ENCODE results near the gene GPNMB. TPM values are rescaled to one million over a fixed set of nuclear protein-coding genes. Genes with fewer than 3 reads are reported as not detected.

The GPNMB gene
- total and polyA plus RNA-seq, 2 of the 13 experiments (the other 11 are each of a cell fraction or from before 2014, with no cell fraction given): 1.1 to 1.6 TPM

DNA sequence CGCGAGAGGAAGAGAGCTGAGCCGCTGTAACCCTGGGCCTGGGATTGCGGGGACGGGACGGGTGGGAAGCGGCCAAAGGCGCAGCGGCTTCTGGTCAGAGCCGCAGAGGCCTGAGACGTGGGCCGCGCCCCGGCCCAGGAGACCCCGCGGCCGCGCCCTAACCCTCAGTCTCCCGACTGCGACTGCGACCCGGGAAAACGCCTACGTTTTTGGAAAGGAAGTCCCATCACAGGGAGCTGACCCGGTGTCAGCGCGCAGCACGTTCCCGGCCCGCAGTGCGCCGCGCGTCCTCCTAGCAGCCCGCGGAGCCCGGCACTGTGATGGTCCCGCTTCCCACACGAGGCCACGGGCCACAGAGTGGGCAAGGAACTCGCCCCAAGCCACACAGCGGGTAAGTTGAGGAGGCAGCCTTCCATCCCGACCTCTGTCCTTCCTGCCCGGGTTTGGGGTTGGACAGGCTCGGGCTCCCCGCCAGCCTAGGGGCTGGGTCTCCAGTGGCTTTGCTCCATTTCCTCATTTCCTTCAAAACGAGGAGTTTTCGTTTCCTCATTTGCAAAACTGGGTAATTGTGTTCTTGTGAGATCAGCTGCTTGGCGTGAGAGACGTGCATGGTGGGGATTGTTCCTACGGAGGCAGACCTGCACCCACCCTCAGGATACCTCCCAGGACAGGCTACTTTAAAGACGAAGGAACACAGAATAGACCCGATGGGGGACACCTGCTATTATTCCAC, 1.2 kb downstream of the GPNMB start (continued):
- TF ChIP-seq, protein P1, sequence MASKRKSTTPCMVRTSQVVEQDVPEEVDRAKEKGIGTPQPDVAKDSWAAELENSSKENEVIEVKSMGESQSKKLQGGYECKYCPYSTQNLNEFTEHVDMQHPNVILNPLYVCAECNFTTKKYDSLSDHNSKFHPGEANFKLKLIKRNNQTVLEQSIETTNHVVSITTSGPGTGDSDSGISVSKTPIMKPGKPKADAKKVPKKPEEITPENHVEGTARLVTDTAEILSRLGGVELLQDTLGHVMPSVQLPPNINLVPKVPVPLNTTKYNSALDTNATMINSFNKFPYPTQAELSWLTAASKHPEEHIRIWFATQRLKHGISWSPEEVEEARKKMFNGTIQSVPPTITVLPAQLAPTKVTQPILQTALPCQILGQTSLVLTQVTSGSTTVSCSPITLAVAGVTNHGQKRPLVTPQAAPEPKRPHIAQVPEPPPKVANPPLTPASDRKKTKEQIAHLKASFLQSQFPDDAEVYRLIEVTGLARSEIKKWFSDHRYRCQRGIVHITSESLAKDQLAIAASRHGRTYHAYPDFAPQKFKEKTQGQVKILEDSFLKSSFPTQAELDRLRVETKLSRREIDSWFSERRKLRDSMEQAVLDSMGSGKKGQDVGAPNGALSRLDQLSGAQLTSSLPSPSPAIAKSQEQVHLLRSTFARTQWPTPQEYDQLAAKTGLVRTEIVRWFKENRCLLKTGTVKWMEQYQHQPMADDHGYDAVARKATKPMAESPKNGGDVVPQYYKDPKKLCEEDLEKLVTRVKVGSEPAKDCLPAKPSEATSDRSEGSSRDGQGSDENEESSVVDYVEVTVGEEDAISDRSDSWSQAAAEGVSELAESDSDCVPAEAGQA (IDR thresholded peaks at IDR 0.05; ENCODE audit: low read depth): no peak
- TF ChIP-seq, protein P1 (CRISPR knock-in tag; IDR thresholded peaks at IDR 0.05; ENCODE audit: borderline replicate concordance): no peak
- TF ChIP-seq EED (CRISPR knock-in tag; IDR thresholded peaks at IDR 0.05) (0 out of 2 replicates have a peak, but pooled peaks have one; percentile 35), SRY (CRISPR knock-in tag; IDR thresholded peaks at IDR 0.05) (no peak), ZBTB42 (CRISPR knock-in tag; IDR thresholded peaks at IDR 0.05) (0 out of 2 replicates have a peak, but pooled peaks have one; percentile 25), ZNF766 (CRISPR knock-in tag; IDR thresholded peaks at IDR 0.05; ENCODE audit: borderline replicate concordance) (no peak), CBFB (CRISPR knock-in tag; IDR thresholded peaks at IDR 0.05) (no peak), ZBTB1 (CRISPR knock-in tag; IDR thresholded peaks at IDR 0.05; ENCODE audit: borderline replicate concordance) (no peak), ELF1 (CRISPR knock-in tag; IDR thresholded peaks at IDR 0.05) (no peak), ZKSCAN5 (CRISPR knock-in tag; IDR thresholded peaks at IDR 0.05) (no peak)
- TF ChIP-seq, protein P2, sequence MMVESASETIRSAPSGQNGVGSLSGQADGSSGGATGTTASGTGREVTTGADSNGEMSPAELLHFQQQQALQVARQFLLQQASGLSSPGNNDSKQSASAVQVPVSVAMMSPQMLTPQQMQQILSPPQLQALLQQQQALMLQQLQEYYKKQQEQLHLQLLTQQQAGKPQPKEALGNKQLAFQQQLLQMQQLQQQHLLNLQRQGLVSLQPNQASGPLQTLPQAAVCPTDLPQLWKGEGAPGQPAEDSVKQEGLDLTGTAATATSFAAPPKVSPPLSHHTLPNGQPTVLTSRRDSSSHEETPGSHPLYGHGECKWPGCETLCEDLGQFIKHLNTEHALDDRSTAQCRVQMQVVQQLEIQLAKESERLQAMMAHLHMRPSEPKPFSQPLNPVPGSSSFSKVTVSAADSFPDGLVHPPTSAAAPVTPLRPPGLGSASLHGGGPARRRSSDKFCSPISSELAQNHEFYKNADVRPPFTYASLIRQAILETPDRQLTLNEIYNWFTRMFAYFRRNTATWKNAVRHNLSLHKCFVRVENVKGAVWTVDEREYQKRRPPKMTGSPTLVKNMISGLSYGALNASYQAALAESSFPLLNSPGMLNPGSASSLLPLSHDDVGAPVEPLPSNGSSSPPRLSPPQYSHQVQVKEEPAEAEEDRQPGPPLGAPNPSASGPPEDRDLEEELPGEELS (CRISPR knock-in tag; IDR thresholded peaks at IDR 0.05): no peak
- TF ChIP-seq, protein P3, sequence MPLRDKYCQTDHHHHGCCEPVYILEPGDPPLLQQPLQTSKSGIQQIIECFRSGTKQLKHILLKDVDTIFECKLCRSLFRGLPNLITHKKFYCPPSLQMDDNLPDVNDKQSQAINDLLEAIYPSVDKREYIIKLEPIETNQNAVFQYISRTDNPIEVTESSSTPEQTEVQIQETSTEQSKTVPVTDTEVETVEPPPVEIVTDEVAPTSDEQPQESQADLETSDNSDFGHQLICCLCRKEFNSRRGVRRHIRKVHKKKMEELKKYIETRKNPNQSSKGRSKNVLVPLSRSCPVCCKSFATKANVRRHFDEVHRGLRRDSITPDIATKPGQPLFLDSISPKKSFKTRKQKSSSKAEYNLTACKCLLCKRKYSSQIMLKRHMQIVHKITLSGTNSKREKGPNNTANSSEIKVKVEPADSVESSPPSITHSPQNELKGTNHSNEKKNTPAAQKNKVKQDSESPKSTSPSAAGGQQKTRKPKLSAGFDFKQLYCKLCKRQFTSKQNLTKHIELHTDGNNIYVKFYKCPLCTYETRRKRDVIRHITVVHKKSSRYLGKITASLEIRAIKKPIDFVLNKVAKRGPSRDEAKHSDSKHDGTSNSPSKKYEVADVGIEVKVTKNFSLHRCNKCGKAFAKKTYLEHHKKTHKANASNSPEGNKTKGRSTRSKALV (CRISPR knock-in tag; IDR thresholded peaks at IDR 0.05): peak; percentile 31; the same call in 1 of the 2 replicates
- TF ChIP-seq, protein P4, sequence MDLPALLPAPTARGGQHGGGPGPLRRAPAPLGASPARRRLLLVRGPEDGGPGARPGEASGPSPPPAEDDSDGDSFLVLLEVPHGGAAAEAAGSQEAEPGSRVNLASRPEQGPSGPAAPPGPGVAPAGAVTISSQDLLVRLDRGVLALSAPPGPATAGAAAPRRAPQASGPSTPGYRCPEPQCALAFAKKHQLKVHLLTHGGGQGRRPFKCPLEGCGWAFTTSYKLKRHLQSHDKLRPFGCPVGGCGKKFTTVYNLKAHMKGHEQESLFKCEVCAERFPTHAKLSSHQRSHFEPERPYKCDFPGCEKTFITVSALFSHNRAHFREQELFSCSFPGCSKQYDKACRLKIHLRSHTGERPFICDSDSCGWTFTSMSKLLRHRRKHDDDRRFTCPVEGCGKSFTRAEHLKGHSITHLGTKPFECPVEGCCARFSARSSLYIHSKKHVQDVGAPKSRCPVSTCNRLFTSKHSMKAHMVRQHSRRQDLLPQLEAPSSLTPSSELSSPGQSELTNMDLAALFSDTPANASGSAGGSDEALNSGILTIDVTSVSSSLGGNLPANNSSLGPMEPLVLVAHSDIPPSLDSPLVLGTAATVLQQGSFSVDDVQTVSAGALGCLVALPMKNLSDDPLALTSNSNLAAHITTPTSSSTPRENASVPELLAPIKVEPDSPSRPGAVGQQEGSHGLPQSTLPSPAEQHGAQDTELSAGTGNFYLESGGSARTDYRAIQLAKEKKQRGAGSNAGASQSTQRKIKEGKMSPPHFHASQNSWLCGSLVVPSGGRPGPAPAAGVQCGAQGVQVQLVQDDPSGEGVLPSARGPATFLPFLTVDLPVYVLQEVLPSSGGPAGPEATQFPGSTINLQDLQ (CRISPR knock-in tag; IDR thresholded peaks at IDR 0.05): no peak
- TF ChIP-seq, protein P5, sequence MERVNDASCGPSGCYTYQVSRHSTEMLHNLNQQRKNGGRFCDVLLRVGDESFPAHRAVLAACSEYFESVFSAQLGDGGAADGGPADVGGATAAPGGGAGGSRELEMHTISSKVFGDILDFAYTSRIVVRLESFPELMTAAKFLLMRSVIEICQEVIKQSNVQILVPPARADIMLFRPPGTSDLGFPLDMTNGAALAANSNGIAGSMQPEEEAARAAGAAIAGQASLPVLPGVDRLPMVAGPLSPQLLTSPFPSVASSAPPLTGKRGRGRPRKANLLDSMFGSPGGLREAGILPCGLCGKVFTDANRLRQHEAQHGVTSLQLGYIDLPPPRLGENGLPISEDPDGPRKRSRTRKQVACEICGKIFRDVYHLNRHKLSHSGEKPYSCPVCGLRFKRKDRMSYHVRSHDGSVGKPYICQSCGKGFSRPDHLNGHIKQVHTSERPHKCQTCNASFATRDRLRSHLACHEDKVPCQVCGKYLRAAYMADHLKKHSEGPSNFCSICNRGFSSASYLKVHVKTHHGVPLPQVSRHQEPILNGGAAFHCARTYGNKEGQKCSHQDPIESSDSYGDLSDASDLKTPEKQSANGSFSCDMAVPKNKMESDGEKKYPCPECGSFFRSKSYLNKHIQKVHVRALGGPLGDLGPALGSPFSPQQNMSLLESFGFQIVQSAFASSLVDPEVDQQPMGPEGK (CRISPR knock-in tag; IDR thresholded peaks at IDR 0.05): no peak

Data from HepG2 (cell line).